Fibroblast of lung (primary cell): ENCODE data around the gene DNAJC6.
"Not testable (repeated sequence)": the region's sequence is repeated elsewhere in the genome, so short reads cannot be mapped to it uniquely, and the experiment has no call there.

Experiments
- CTCF ChIP-seq, 2 donors: IDR thresholded peaks in 1 of 2; conservative IDR thresholded peaks in 1 of 2; 1 replicate in 1 of 2; 2 replicates in 1 of 2; pipeline ENCODE4 v1.5.1; 2011 to 2012; ENCODE audit warnings: low read length in 2 of 2, control low read depth in 1 of 2, inconsistent platforms in 1 of 2, low read depth in 1 of 2, mild to moderate bottlenecking in 1 of 2
- EZH2 ChIP-seq: IDR thresholded peaks from 2 replicates; pipeline ENCODE4 v1.5.1; 2012; ENCODE audit warnings: low read length, control low read depth, mild to moderate bottlenecking; ENCODE audit errors: missing control alignments

GRCh38 chr1:65455678-65456077 is 146.3 kb downstream of the DNAJC6 start:
- not testable (repeated sequence) for TF ChIP-seq CTCF (conservative IDR thresholded peaks at IDR 0.05 in 1 of 2, IDR thresholded peaks at IDR 0.05 in 1 of 2; ENCODE audit: low read depth in 1 of 2, low read length in 2 of 2); EZH2
